ENCODE measurements around the gene AJM1.

- no peak for TF ChIP-seq CREB1 (IDR thresholded peaks at IDR 0.05; ENCODE audit: low read depth)
- no peak for TF ChIP-seq RAD21 (IDR thresholded peaks at IDR 0.05; ENCODE audit: low read depth)
- no peak for TF ChIP-seq EP300 (IDR thresholded peaks at IDR 0.05; ENCODE audit: borderline replicate concordance)
- TF ChIP-seq USF1 (IDR thresholded peaks at IDR 0.05) = no peak
- no peak for TF ChIP-seq REST (IDR thresholded peaks at IDR 0.05; ENCODE audit: low read depth)
- TF ChIP-seq TAF1 (IDR thresholded peaks at IDR 0.05; ENCODE audit: low read depth) = no peak
- no peak for TF ChIP-seq YY1 (IDR thresholded peaks at IDR 0.05; ENCODE audit: low read depth)
- no peak for TF ChIP-seq MAX (IDR thresholded peaks at IDR 0.05)
These were observed 37.6 kb upstream of the AJM1 start for GRCh38 chr9:136804509-136805206.
